Measurements from ENCODE around the gene VAC14.
"Not testable (repeated sequence)": the region's sequence is repeated elsewhere in the genome, so short reads cannot be mapped to it uniquely, and the experiment has no call there.

- TF ChIP-seq CTCF, POLR2A, POLR2AphosphoS5, EP300 (IDR thresholded peaks at IDR 0.05): not testable (repeated sequence)
Observed at GRCh38 chr16:70670938-70671337, 130.0 kb downstream of the VAC14 start.

Data from stomach (tissue), 4 donors.